GM19023 (cell line): Measurements from ENCODE around the gene PPM1N.
A peak's percentile ranks its signal among the peaks of the same experiment; 100 is the strongest.

Experiments used
- ATAC-seq: cut with Tn5 transposase; IDR thresholded peaks from one replicate; pipeline ENCODE4 v1.9.1; 2021; ENCODE audit warnings: mild to moderate bottlenecking, moderate library complexity; ENCODE audit not compliant: unreplicated experiment

The PPM1N gene

DNA sequence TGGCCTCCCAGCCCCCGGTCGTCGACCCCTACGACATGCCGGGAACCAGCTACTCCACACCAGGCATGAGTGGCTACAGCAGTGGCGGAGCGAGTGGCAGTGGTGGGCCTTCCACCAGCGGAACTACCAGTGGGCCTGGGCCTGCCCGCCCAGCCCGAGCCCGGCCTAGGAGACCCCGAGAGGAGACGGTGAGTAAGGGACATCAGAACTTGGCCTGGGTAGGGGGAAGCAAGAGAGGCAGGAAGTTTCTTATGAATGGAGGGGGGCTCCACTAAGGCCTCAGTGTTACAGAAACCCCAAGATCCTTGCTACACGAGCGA is 27.5 kb upstream of the PPM1N start:
- no peak for ATAC-seq

DNA sequence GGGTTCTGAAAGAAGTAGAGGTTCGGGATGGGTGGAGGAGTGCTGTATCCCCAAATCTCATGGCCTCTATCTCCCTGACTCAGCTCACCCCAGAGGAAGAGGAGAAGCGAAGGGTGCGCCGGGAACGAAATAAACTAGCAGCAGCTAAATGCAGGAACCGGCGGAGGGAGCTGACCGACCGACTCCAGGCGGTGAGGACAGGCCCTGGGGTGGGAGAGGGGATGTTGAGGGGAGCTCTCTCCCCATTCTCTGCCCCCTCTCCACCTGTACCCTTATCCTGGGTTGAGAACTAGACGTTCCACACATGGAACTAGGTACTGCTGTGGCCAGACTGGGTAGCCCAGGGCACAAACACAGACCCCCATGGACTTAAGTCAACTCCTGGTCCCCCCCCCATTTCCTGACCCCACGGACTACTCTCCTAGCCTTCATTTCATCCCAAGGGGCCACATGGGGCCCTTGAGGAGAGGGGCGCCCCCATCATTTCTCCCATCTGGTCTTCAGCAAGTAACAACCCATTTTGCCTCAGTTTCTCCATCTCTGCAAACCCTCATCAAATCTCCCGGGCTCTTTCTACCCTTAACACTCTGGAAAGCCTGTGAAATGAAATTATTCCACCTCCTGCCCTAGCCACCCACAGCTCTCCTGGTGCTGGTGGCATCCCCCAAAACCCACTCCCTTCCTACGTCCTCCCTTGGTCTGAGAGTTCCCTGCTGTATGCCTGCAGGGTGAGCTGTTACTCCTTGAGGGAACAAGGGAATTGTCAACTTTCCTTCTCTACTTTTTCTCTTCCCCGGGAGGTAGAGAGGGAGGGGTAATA is 26.9 kb upstream of the PPM1N start:
- no peak for ATAC-seq

DNA sequence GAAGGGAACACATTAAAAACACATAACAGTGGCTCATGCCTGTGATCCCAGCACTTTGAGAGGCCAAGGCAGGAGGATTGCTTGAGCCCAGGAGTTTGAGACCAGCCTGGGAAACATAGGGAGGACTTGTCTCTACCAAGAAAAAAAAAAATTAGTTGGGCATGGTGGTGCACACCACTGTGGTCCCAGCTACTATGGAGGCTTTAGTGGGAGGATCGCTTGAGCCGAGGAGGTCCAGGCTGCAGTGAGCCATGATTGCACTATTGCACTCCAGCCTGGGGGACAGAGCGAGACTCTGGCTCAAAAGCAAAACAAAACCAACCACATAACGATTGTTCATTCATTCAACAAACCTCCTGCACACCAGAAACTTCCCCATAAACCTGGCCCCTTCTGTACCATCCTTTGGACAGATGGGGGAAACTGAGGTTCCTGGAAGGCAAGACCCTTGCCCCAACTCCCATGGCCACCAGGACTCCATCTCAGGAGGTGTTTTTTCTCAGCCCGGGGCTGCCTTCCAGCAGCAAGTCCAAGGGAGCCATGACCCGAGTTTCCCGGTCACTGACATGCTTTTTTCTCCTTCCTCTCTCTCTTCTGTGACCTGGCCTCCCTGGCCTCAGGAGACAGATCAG is 26.2 kb upstream of the PPM1N start:
- ATAC-seq: no peak

- ATAC-seq: no peak
Measured at GRCh38 chr19:45472563-45473366, 25.5 kb upstream of the PPM1N start.

DNA sequence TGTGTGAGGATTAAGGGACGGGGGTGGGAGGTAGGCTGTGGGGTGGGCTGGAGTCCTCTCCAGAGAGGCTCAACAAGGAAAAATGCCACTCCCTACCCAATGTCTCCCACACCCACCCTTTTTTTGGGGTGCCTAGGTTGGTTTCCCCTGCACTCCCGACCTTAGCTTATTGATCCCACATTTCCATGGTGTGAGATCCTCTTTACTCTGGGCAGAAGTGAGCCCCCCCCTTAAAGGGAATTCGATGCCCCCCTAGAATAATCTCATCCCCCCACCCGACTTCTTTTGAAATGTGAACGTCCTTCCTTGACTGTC is 24.9 kb upstream of the PPM1N start:
- no peak for ATAC-seq

DNA sequence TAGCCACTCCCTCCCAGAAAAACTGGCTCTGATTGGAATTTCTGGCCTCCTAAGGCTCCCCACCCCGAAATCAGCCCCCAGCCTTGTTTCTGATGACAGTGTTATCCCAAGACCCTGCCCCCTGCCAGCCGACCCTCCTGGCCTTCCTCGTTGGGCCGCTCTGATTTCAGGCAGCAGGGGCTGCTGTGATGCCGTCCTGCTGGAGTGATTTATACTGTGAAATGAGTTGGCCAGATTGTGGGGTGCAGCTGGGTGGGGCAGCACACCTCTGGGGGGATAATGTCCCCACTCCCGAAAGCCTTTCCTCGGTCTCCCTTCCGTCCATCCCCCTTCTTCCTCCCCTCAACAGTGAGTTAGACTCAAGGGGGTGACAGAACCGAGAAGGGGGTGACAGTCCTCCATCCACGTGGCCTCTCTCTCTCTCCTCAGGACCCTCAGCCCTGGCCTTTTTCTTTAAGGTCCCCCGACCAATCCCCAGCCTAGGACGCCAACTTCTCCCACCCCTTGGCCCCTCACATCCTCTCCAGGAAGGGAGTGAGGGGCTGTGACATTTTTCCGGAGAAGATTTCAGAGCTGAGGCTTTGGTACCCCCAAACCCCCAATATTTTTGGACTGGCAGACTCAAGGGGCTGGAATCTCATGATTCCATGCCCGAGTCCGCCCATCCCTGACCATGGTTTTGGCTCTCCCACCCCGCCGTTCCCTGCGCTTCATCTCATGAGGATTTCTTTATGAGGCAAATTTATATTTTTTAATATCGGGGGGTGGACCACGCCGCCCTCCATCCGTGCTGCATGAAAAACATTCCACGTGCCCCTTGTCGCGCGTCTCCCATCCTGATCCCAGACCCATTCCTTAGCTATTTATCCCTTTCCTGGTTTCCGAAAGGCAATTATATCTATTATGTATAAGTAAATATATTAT is 24.3 kb upstream of the PPM1N start:
- ATAC-seq: no peak

DNA sequence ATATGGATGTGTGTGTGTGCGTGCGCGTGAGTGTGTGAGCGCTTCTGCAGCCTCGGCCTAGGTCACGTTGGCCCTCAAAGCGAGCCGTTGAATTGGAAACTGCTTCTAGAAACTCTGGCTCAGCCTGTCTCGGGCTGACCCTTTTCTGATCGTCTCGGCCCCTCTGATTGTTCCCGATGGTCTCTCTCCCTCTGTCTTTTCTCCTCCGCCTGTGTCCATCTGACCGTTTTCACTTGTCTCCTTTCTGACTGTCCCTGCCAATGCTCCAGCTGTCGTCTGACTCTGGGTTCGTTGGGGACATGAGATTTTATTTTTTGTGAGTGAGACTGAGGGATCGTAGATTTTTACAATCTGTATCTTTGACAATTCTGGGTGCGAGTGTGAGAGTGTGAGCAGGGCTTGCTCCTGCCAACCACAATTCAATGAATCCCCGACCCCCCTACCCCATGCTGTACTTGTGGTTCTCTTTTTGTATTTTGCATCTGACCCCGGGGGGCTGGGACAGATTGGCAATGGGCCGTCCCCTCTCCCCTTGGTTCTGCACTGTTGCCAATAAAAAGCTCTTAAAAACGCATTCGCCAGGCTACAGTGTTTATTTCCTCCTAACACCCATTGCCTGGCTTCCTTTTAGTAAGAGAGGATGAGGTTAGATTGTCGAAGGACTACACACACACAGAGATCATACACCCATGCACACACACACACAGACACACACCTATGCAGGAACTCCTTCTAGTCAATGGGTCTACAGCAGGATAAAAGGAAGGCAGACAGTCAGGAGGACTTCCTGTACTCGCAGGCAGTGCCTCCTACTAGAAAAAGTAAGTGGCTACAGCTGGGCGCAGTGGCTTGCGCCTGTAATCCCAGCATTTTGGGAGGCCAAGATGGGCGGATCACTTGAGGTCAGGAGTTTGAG is 23.4 kb upstream of the PPM1N start:
- ATAC-seq: no peak

DNA sequence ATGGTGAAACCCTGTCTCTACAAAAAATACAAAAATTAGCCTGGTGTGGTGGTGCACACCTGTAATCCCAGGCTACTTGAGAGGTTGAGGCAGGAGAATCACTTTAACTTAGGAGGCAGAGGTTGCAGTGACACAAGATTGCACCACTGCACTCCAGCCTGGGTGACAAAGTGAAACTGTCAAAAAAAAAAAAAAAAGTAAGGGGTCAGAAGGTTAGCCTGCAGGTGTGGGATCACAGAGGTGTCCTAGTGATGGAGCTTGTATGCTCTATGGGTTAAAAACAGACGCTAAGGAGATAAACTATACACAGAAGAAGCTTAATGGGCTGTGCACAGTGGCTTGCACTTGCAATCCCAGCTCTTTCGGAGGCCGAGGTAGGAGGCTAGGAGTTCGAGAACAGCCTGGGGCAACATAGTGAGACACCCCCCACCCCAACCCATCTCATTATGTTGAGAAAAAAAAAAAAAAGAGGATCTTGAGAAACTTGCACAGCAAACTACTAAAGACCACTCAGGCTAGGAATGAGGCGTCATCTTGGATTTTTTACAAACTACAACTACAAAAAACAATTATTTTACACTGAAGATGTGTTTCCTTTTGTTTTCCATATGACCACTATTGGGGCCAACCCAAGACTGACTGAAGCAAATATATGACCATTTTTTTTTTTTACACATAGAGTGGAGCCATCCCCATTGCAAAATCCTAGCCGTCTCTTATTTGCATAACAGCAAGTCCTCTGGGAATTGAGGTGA is 22.5 kb upstream of the PPM1N start:
- ATAC-seq: no peak

DNA sequence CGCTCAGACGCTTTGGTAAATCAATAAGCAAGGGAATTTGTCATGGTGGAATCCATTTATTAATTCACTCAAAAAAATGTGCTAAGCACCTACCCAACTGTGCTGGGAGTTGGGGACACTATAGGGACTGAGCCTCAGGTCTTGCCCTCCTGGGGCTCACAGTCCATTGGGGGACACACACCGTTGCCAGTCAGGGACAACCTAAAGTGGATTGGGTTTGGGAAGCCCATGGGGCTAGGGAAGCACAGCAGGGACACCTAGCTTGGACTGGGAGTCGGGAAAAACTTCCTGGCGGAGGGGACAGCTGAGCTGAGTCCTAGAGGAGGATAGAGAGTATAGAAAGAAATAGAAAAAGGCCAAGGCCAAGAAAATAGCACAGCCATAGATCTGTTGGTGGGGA is 21.9 kb upstream of the PPM1N start:
- no peak for ATAC-seq

DNA sequence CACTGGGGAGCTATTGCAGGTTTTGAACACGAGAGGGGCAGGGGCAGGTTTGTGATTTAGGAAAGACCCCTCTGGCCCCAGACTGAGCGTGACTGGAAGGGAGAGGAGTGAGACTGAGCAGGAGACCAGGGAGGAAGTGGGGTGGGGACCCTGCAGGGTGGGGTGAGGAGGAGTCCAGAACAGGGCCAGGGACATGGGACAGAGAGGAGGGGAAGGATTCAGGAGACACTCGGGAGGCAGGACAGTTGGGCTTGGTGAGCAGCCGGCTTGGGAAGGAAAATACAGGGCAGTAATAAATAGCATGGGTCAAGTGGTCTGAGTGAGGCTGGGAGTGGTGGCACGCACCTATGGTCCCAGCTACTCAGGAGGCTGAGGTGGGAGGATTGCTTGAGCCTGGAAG is 21.1 kb upstream of the PPM1N start:
- no peak for ATAC-seq

DNA sequence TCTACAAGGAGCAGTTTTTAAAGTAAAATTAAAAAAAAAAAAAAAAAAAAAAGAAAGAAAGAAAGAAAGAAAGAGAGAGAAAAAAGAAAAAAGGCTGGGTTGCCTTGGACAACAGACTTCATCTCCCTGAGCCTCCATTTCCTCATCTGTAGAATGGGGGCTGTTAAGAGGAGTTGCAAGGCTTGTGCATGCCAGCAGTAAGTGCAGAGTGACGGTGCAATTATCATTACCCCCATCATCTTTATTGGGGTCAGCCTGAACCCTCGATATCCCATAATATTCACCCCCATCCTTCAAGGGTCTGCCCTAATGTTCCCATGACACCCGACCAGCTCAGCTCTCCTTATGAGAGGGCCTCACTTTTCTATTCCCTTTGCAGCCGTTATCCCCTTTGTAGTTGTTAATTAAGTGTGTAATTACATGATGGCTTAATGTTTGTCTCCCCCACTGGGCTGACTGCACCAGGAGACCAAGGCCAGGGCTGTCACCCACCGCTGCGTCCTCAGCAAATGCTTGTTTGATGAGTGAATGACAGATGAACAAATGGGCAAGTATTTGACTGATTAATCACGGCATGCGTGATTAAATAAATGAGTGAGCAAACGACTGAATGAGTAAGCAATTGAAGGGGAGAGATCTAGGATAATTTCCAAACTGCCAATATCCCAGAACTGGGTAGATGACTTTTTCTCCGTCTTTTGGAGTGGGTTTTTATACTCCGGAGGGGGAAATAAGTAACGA is 20.4 kb upstream of the PPM1N start:
- ATAC-seq: no peak

DNA sequence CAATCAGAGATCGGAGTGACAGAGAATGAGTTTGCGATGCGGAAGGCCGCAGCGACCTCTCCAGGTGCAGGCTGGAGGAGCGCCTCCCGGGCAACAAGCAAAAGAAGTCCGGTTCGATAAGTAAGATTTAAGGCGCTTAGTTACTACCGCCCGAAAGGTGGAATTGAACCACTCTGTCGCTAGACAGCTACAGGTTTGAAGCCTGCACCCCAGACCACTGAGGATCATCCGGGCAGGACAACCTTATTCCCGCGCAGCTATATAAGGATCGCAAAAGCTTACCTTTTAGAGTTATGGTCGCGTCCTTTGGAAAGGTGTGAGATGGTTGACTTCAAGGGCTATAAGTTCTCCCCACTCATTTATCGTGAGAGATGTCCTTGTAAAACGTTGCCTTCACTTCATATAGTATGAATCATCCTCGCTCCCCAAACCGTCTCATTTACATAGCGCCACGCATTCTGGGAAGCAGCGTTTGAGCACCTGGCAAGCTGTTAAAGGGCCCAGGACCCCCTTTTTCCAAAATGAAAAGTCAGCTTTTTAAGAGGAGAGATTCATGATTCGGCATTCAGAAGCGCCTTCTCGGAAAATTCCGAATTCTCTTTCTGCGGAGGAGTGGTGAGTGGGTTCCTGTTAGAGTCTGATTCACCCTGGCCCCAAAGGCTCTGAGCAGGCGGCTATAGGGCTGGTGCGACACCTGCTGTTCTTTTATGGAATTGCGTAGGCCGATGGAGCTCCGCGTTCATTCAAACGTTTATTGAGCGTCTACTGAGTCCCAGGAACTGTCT is 19.6 kb upstream of the PPM1N start:
- ATAC-seq: peak; percentile 77

GRCh38 chr19:45483033-45483432 is 15.2 kb upstream of the PPM1N start:
- ATAC-seq: no peak

GRCh38 chr19:45484273-45484945 is 13.8 kb upstream of the PPM1N start:
- no peak for ATAC-seq

- peak; percentile 96 for ATAC-seq
Measured at GRCh38 chr19:45485305-45486077, 12.8 kb upstream of the PPM1N start.

DNA sequence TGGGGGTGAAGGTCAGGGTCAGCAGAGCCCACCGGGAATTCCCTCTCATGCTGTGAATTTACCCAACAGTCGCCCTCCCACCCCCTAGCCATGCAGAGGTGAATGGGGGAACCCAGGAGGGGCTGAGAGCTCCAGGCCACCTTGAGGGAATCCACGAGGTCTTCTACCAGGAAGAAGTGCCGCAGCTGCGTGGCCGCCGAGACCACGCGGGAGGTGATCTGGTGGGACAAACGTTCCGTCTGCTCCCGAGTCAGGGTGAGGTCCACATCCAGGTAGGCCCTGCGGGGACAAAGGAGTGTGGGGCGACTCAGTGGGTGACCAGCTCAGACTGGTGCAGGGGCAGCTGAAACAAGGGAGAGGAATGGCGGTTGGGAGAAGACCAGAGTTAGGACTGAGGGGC is 9.5 kb upstream of the PPM1N start:
- ATAC-seq: no peak
